Smooth muscle cell (in vitro differentiated cells): ENCODE results near the gene MACROD1. TPM values are rescaled to one million over a fixed set of nuclear protein-coding genes. Genes with fewer than 3 reads are reported as not detected.

Experiments
- DNase-seq: peaks from one replicate; lab custom pipeline; 2025; ENCODE audit not compliant: unreplicated experiment; lab: John Stamatoyannopoulos, UW
- H2AFZ ChIP-seq: fragments of 200-600 bp; sonication (generic); 2 replicates; pipeline ENCODE4 v1.6.0; 2016; ENCODE audit warnings: antibody characterized with exemption, low read depth, mild to moderate bottlenecking
- H3F3A ChIP-seq: fragments of 200-600 bp; sonication (generic); 2 replicates; pipeline ENCODE4 v1.6.0; 2017; ENCODE audit warnings: antibody characterized with exemption, low read depth
- H3K27ac ChIP-seq: fragments of 200-600 bp; sonication (generic); 2 replicates; pipeline ENCODE4 v1.5.1; 2016; ENCODE audit warnings: low read depth, mild to moderate bottlenecking
- H3K27me3 ChIP-seq: fragments of 200-600 bp; sonication (generic); 2 replicates; pipeline ENCODE4 v1.6.1; 2016; ENCODE audit warnings: low read depth, mild to moderate bottlenecking
- H3K36me3 ChIP-seq: fragments of 200-600 bp; sonication (generic); 2 replicates; pipeline ENCODE4 v1.5.1; 2016; ENCODE audit warnings: low read depth
- H3K4me1 ChIP-seq: fragments of 200-600 bp; sonication (generic); 2 replicates; pipeline ENCODE4 v1.5.1; 2016; ENCODE audit warnings: low read depth
- H3K4me2 ChIP-seq: fragments of 200-600 bp; sonication (generic); 2 replicates; pipeline ENCODE4 v1.6.0; 2016; ENCODE audit warnings: mild to moderate bottlenecking
- H3K4me3 ChIP-seq: fragments of 200-600 bp; sonication (generic); 2 replicates; pipeline ENCODE4 v1.5.1; 2016; ENCODE audit warnings: mild to moderate bottlenecking
- H3K79me2 ChIP-seq: fragments of 200-600 bp; sonication (generic); 2 replicates; pipeline ENCODE4 v1.6.0; 2016; ENCODE audit warnings: low read depth, mild to moderate bottlenecking
- H3K9ac ChIP-seq: fragments of 200-600 bp; sonication (generic); 2 replicates; pipeline ENCODE4 v1.6.0; 2016; ENCODE audit warnings: low read depth
- H3K9me3 ChIP-seq: fragments of 200-600 bp; sonication (generic); replicated peaks from 2 replicates; pipeline ENCODE4 v1.5.1; 2016; ENCODE audit warnings: low read depth
- H4K20me1 ChIP-seq: fragments of 200-600 bp; sonication (generic); 2 replicates; pipeline ENCODE4 v1.6.0; 2016; ENCODE audit warnings: low read depth
- WGBS: methylation state at CpG from one replicate; pipeline ENCODE4 v1.1.7; 2016; ENCODE audit warnings: low lambda C conversion rate; 5-methylcytosine and 5-hydroxymethylcytosine counted together
- polyA plus RNA-seq: library from polyadenylated mRNA; unstranded; fragments of >200 nt; fragmentation: Nextera tagmentation; extraction: Ambion mirVana; gene quantifications from 2 replicates; pipeline ENCODE4 v1.2.1, GENCODE V29; 2016
- total RNA-seq: library from RNA; depleted of rRNA; stranded (reverse); fragments of >200 nt; gene quantifications from 2 replicates; pipeline ENCODE4 v1.2.3, GENCODE V29; 2014
- TF ChIP-seq, protein P1 (sequence below): fragments of 200-600 bp; sonication (generic); IDR thresholded peaks from 2 replicates; pipeline ENCODE4 v1.5.1; 2017; ENCODE audit warnings: borderline replicate concordance, mild to moderate bottlenecking, antibody characterized with exemption; ENCODE audit not compliant: insufficient read depth, poor library complexity, severe bottlenecking

The MACROD1 gene
- total and polyA plus RNA-seq, 2 experiments from 2014 or later: 9.2 to 32.6 TPM

- TF ChIP-seq, protein P1, sequence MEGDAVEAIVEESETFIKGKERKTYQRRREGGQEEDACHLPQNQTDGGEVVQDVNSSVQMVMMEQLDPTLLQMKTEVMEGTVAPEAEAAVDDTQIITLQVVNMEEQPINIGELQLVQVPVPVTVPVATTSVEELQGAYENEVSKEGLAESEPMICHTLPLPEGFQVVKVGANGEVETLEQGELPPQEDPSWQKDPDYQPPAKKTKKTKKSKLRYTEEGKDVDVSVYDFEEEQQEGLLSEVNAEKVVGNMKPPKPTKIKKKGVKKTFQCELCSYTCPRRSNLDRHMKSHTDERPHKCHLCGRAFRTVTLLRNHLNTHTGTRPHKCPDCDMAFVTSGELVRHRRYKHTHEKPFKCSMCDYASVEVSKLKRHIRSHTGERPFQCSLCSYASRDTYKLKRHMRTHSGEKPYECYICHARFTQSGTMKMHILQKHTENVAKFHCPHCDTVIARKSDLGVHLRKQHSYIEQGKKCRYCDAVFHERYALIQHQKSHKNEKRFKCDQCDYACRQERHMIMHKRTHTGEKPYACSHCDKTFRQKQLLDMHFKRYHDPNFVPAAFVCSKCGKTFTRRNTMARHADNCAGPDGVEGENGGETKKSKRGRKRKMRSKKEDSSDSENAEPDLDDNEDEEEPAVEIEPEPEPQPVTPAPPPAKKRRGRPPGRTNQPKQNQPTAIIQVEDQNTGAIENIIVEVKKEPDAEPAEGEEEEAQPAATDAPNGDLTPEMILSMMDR: no peak
- H3K9ac ChIP-seq: no peak overlapping the region
- H3K4me2 ChIP-seq: no peak overlapping the region
- H3K27ac ChIP-seq: no peak overlapping the region
- no peak overlapping the region for H2AFZ ChIP-seq
- H3K4me3 ChIP-seq: no peak overlapping the region
- DNase-seq: no peak
- no peaks in the 10 kb centered on the region for H3K79me2 ChIP-seq
- peaks cover 18% of the 10 kb centered on the region for H3K4me1 ChIP-seq
- no peaks in the 10 kb centered on the region for H3K9me3 ChIP-seq
- no peaks in the 10 kb centered on the region for H3K36me3 ChIP-seq
- no peaks in the 10 kb centered on the region for H3F3A ChIP-seq
- H3K27me3 ChIP-seq: no peaks in the 10 kb centered on the region
- WGBS: 89% methylated on average over 9 of the region's 9 CpGs
- peaks cover 24% of the 10 kb centered on the region for H4K20me1 ChIP-seq
Observed at GRCh38 chr11:64072871-64073270, 93.0 kb downstream of the MACROD1 start.

DNA sequence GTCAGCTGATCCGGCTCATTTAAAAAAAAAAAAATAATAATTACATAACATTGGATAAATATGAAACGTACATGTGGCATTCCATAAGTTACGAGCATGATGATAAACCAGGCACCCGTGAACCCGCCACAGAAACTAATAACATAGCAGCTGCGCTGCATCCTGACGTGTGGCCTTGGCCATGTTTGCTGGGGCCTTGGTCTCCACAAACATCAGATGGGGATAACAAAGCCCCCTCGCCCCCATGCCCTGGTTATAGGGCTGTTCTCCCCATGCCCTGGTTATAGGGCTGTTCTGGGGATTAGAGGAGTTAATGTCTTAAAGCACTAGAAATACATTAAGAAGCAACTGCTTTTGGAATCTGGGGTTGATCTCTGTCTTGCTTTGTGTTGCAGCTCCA, 93.5 kb downstream of the MACROD1 start:
- H3K9me3 ChIP-seq: no peaks in the 10 kb centered on the region
- no peak overlapping the region for H3K4me3 ChIP-seq
- no peaks in the 10 kb centered on the region for H3K27me3 ChIP-seq
- TF ChIP-seq, protein P1: no peak
- H3K79me2 ChIP-seq: no peaks in the 10 kb centered on the region
- no peak overlapping the region for H3K27ac ChIP-seq
- no peaks in the 10 kb centered on the region for H3K36me3 ChIP-seq
- no peak overlapping the region for H3K9ac ChIP-seq
- H4K20me1 ChIP-seq: peaks cover 20% of the 10 kb centered on the region
- H2AFZ ChIP-seq: no peak overlapping the region
- H3F3A ChIP-seq: no peaks in the 10 kb centered on the region
- DNase-seq: no peak
- whole genome bisulfite sequencing: 89% methylated on average over 8 of the region's 8 CpGs
- H3K4me2 ChIP-seq: no peak overlapping the region
- peaks cover 22% of the 10 kb centered on the region for H3K4me1 ChIP-seq

- 94% methylated on average over 20 of the region's 20 CpGs for WGBS
- Histone ChIP-seq H2AFZ (no peak overlapping the region), H3K36me3 (no peaks in the 10 kb centered on the region), H3F3A (no peaks in the 10 kb centered on the region), H3K4me2 (no peak overlapping the region), H3K4me3 (no peak overlapping the region), H3K9ac (no peak overlapping the region), H3K9me3 (no peaks in the 10 kb centered on the region), H3K4me1 (peaks cover 22% of the 10 kb centered on the region), H3K27me3 (no peaks in the 10 kb centered on the region), H3K79me2 (no peaks in the 10 kb centered on the region), H3K27ac (no peak overlapping the region), H4K20me1 (peaks cover 18% of the 10 kb centered on the region)
- DNase-seq: no peak
- TF ChIP-seq, protein P1: no peak
Observed at GRCh38 chr11:64071849-64072248, 94.1 kb downstream of the MACROD1 start.

DNA sequence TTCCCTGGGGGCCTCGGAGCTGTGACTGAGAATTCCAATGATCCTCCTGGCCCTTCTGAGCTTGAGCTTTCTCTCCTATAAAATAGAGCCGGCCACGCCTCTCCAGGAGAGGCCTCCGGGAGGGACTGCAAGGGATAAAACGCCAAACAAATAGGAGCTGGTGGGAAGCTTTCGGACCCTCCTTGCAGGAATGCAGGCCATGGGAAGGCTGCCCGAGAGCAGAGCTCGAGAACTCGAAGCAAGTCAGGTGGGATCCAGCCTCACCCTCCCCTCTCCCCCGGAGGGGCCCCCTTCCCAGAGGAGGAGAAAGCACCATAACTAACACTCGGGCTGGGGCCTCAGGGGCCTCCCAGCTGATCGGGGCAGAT, 95.6 kb downstream of the MACROD1 start:
- Histone ChIP-seq H3K4me2 (no peak overlapping the region), H3K4me3 (no peak overlapping the region), H3K36me3 (no peaks in the 10 kb centered on the region), H3K4me1 (peaks cover 22% of the 10 kb centered on the region), H3K79me2 (no peaks in the 10 kb centered on the region), H3K27ac (no peak overlapping the region), H2AFZ (no peak overlapping the region), H3K9ac (no peak overlapping the region), H3K27me3 (no peaks in the 10 kb centered on the region), H3K9me3 (no peaks in the 10 kb centered on the region), H4K20me1 (peaks cover 9% of the 10 kb centered on the region), H3F3A (no peaks in the 10 kb centered on the region)
- 69% methylated on average over 12 of the region's 12 CpGs for WGBS
- TF ChIP-seq, protein P1: no peak
- DNase-seq: no peak
